H1 (cell line): ENCODE data around the gene WDR33.

ENCODE experiments used
- CTCF ChIP-seq, 3 experiments: IDR thresholded peaks; 1 replicate in 2 of 3; 2 replicates in 1 of 3; pipeline versions ENCODE4 v1.5.1 to v1.6.1; 2011; ENCODE audit warnings: low read length in 3 of 3, mild to moderate bottlenecking in 3 of 3, inconsistent platforms in 2 of 3, low read depth in 1 of 3, moderate library complexity in 1 of 3; ENCODE audit not compliant: insufficient read depth in 1 of 3; ENCODE audit errors: control extremely low read depth in 1 of 3
- TEAD4 ChIP-seq: IDR thresholded peaks from 2 replicates; pipeline ENCODE4 v1.6.1; 2012; ENCODE audit warnings: low read depth, low read length, inconsistent platforms, mixed read lengths
- TF ChIP-seq, protein P1 (sequence below): IDR thresholded peaks from 2 replicates; pipeline ENCODE4 v1.6.1; 2012; ENCODE audit warnings: inconsistent platforms
- TF ChIP-seq, protein P2 (sequence below): IDR thresholded peaks from 2 replicates; pipeline ENCODE4 v1.6.1; 2011; ENCODE audit warnings: low read length, improper control_type of control experiment

- TF ChIP-seq CTCF (IDR thresholded peaks at IDR 0.05; ENCODE audit: control extremely low read depth in 1 of 3, insufficient read depth in 1 of 3, low read depth in 1 of 3, low read length in 3 of 3) (no peak), TEAD4 (no peak)
- TF ChIP-seq, protein P1, sequence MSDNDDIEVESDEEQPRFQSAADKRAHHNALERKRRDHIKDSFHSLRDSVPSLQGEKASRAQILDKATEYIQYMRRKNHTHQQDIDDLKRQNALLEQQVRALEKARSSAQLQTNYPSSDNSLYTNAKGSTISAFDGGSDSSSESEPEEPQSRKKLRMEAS, result no peak
- TF ChIP-seq, protein P2, sequence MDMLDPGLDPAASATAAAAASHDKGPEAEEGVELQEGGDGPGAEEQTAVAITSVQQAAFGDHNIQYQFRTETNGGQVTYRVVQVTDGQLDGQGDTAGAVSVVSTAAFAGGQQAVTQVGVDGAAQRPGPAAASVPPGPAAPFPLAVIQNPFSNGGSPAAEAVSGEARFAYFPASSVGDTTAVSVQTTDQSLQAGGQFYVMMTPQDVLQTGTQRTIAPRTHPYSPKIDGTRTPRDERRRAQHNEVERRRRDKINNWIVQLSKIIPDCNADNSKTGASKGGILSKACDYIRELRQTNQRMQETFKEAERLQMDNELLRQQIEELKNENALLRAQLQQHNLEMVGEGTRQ, result no peak
Measured at GRCh38 chr2:127829845-127830246, 18.9 kb upstream of the WDR33 start.
